ENCODE measurements around the gene HS3ST6.
"Not testable (repeated sequence)": the region's sequence is repeated elsewhere in the genome, so short reads cannot be mapped to it uniquely, and the experiment has no call there.

HS3ST6 gene

GRCh38 chr16:1918351-1919326 lies at the start of gene HS3ST6:
Gene HS3ST6, minus strand, starts transcription at chr16:1918415. Its CDS starts 92 bp downstream, at chr16:1918323.
- DNase-seq (ENCODE audit: low spot score) = no peak

- DNase-seq (ENCODE audit: low spot score) = no peak
Measured at GRCh38 chr16:1966460-1966859, 48.2 kb upstream of the HS3ST6 start, which contains the start of gene RNF151. Gene RNF151, plus strand, starts transcription at chr16:1966856. Its CDS starts 26 bp downstream, at chr16:1966882.

GRCh38 chr16:1965396-1966001 lies 47.3 kb upstream of the HS3ST6 start:
- no peak for DNase-seq (ENCODE audit: low spot score)

GRCh38 chr16:1964506-1965395 lies 46.5 kb upstream of the HS3ST6 start, which contains the start of gene RPS2:
Gene RPS2, minus strand, starts transcription at chr16:1964826. Its CDS starts 201 bp downstream, at chr16:1964625.
- peak; percentile 100 for DNase-seq (ENCODE audit: low spot score)

GRCh38 chr16:1963806-1964505 lies 45.7 kb upstream of the HS3ST6 start:
- DNase-seq (ENCODE audit: low spot score) = no peak

- not testable (repeated sequence) for DNase-seq (ENCODE audit: low spot score)
Measured at GRCh38 chr16:1962161-1963153, 44.2 kb upstream of the HS3ST6 start.

GRCh38 chr16:1961651-1962067 lies 43.4 kb upstream of the HS3ST6 start:
- DNase-seq (ENCODE audit: low spot score) = no peak

- no peak for DNase-seq (ENCODE audit: low spot score)
Measured at GRCh38 chr16:1960665-1961630, 42.7 kb upstream of the HS3ST6 start.

- DNase-seq (ENCODE audit: low spot score) = peak; percentile 75
Measured at GRCh38 chr16:1959269-1960039, 41.2 kb upstream of the HS3ST6 start, which contains the start of gene NDUFB10. Gene NDUFB10, plus strand, starts transcription at chr16:1959538. Its CDS starts 87 bp downstream, at chr16:1959625.

- DNase-seq (ENCODE audit: low spot score) = no peak
Measured at GRCh38 chr16:1958715-1959268, 40.6 kb upstream of the HS3ST6 start.

GRCh38 chr16:1958143-1958491 lies 39.9 kb upstream of the HS3ST6 start:
- not testable (repeated sequence) for DNase-seq (ENCODE audit: low spot score)

- not testable (repeated sequence) for DNase-seq (ENCODE audit: low spot score)
Measured at GRCh38 chr16:1957434-1958142, 39.4 kb upstream of the HS3ST6 start.

GRCh38 chr16:1953734-1954133 lies 35.5 kb upstream of the HS3ST6 start:
- DNase-seq (ENCODE audit: low spot score) = no peak

- no peak for DNase-seq (ENCODE audit: low spot score)
Measured at GRCh38 chr16:1950559-1950958, 32.3 kb upstream of the HS3ST6 start.

- no peak for DNase-seq (ENCODE audit: low spot score)
Measured at GRCh38 chr16:1950047-1950446, 31.8 kb upstream of the HS3ST6 start.

- DNase-seq (ENCODE audit: low spot score) = no peak
Measured at GRCh38 chr16:1949507-1949906, 31.3 kb upstream of the HS3ST6 start.

- no peak for DNase-seq (ENCODE audit: low spot score)
Measured at GRCh38 chr16:1947369-1947670, 29.1 kb upstream of the HS3ST6 start.

Data from COLO829 (cell line).